HS-5 (cell line): ENCODE measurements around the gene MLLT3.

Experiments
- DNase-seq: peaks from one replicate; pipeline ENCODE4 v3.0.0-alpha.2; 2012; ENCODE audit warnings: low read depth

MLLT3 gene

DNA sequence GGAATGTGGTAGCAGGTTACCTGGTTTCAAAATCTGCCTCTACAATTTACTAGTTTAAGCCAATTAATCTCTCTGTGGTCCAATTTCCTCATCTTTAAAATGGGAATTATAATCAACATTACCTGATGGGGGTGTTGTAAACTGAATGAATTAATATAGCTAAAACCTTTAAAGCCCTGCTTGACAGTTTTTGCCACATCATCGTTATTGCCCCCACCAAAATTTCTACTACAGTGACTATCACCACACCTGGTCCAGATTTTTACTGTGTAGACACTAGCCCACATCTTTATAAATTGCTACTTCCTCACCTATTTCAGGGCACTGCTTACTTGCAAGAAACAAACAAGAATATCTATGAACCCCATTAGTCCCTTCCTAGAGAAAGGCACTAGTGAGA is 65.0 kb downstream of the MLLT3 start:
- DNase-seq: no peak

- no peak for DNase-seq
Observed at GRCh38 chr9:20553558-20554149, 68.6 kb downstream of the MLLT3 start.

GRCh38 chr9:20552874-20553557 is 69.3 kb downstream of the MLLT3 start:
- no peak for DNase-seq

DNA sequence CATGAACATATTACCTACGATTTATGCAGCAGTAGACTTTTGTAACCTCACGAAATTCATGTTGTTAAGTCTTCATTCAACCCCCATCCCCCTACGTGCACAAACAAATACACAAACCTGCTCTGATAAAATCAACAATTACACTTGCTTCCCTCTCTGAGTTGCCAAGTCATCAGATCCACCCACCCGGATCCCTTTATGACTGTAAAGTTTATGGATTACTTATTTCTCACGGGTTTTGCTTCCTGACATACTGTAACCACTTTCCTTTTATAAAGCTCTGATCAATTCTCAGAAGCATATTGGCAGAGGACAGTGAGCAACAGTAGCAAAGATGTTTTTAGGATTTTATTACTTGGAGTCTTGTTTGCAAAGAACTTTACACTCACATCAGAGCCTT is 70.5 kb downstream of the MLLT3 start:
- no peak for DNase-seq

- no peak for DNase-seq
Observed at GRCh38 chr9:20551236-20551635, 71.1 kb downstream of the MLLT3 start.

- no peak for DNase-seq
Observed at GRCh38 chr9:20550326-20550725, 72.0 kb downstream of the MLLT3 start.

GRCh38 chr9:20549053-20549452 is 73.2 kb downstream of the MLLT3 start:
- DNase-seq: no peak

DNA sequence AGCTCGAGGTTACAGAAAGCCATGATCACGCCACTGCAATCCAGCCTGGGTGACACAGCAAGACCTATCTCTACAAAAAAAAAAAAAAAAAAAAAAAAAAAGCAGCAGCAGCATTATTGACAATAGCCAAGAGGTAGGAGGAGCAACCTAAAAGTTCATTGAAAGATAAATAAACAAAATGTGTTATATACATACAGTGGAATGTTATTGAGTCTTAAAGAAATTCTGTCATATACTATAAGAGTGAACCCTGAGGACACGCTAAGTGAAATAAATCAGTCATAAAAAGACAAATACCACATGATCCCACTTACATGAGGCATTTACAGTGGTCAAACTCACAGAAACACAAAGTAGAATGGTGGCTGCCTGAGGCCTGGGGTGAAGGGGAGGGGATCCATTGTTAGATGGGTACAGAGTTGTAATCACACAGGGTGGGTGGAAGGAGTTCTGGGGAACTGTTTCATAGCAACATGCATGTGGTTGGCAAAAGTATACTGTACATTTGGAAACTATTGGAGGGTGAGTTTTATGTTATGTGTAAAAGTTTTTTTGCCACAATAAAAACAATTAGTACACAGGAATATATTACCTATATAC is 77.2 kb downstream of the MLLT3 start:
- DNase-seq: no peak

GRCh38 chr9:20540169-20540863 is 82.0 kb downstream of the MLLT3 start:
- DNase-seq: no peak

GRCh38 chr9:20538956-20539355 is 83.3 kb downstream of the MLLT3 start:
- no peak for DNase-seq

DNA sequence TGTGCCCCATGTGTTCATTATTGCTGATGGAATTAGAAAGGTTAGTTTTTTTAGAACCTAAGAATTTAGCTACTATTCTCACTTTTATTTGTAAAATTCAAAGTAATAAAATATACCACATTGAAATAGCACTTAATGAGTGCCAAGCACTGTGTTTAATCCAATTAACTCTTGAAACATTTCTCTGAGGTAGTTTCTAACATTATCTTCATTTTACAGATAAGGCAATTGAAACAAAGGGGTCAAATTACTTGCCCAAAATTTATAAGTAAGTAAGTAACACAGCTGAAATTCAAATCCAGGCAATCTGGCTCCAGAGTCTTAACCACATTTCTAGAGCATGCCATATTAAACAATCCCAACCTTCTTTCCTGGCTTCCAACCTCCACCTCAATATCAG is 84.2 kb downstream of the MLLT3 start:
- DNase-seq: no peak

DNA sequence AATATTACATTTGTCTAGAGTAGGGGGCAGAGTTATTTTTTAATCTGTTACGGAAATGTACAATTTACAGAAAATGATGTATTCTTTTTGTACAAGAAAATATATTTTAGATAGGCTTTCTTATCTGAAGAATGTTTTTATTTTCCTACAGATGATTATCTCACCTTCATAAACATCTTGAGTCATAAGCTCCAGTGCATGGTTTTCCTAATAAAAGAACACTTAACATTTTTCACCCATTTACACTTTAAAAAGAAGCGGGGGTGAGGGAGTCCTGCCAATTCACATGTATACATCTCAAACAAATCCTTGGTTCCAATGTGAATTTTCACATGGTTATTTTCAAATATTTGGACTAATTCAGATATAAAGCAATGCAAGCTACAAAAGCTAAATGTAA is 85.0 kb downstream of the MLLT3 start:
- no peak for DNase-seq

- DNase-seq: no peak
Observed at GRCh38 chr9:20532584-20532983, 89.7 kb downstream of the MLLT3 start.

DNA sequence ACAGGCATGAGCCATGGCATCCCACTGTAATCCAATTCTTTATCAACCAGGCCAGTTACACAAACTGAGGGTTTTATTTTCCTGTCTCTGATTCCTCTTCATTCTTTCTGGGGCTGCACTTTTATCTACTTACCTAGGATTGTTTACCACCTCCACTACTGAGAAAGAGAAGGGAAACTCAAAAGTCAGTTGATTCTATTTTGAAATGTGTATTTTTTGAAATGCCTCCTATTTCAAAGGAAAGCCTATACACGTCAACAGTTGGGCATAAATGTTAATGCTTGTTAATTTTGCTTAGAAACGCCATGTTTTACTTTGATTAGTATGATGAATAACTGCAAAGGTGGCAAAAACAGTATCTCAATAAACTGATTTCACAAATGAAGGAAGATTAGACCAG is 92.5 kb downstream of the MLLT3 start:
- no peak for DNase-seq

GRCh38 chr9:20528253-20528652 is 94.0 kb downstream of the MLLT3 start:
- no peak for DNase-seq

GRCh38 chr9:20526500-20527319 is 95.6 kb downstream of the MLLT3 start:
- no peak for DNase-seq

DNA sequence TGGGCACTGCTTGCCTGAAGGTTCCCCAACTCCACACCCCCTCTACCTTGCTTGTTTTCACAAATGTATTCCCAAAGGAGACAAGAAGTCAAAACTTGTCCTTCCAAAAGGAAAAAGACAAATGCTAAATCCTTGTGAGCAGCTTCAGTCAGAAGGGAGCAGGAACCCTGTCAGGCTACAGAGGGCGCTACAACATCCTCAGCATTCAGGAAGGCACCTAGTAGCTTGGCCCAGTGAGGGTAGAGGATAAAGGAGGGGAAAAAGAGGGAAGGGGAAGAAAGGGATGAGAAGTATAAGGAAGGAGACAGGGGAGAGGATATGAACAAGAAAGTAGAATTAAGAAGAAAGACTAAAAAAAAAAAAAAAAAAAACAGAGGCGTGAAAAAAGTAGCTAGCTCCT is 97.5 kb downstream of the MLLT3 start:
- DNase-seq: no peak

GRCh38 chr9:20518737-20519136 is 103.6 kb downstream of the MLLT3 start:
- DNase-seq: no peak

DNA sequence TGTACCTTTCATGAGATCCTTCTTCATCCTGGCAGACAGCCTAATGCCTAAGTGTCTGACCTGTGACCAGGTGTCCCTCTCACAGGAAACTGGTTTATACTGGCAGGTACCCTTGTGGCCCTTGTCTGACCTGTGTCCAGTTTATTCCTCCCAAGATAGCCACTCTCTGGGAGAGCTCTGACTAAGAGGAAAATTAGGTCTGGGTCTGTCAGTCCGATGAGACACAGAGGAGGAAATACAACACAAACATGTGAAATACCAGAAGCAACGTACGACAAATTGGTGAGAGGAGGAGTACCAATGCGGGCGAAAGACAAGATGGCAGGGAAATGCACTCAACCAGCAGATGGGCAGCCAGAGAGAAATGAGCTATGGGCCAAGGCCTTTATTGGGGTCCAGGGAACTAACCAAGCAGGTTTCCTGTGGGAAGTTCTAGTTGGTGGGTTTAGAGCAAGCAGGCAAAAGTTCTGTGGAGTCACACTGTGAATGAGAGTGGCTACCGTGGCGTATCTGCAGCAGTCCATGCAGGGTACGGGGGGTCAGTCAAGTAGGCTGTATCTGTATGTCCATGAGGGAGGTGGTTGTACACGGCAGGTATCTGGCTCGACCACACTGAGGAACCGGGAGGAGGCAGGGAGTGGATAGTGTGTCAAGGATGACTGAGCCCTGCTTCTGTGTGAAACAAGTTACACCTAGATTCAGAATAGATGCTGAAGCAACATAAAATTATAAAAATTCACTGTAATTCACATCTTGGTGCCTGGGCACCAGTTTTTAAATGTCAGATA is 109.0 kb downstream of the MLLT3 start:
- no peak for DNase-seq

DNA sequence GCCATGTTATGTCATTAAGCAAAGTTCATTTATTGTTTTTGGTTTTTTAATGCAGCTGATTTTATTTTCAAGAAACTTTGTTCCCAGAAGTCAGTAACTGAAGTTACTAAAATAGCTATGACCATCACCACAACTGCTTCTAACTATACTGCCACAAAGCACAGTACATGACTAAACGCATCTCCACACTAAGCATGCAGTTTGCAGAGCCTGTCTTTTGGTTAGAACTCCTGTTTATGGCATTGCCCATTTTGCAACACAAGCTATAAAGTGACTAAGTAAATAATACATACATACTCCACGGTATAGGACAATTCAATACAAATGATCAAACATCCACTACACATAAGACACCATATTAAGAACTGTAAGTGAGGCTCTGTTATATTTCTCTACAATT is 109.7 kb downstream of the MLLT3 start:
- no peak for DNase-seq

DNA sequence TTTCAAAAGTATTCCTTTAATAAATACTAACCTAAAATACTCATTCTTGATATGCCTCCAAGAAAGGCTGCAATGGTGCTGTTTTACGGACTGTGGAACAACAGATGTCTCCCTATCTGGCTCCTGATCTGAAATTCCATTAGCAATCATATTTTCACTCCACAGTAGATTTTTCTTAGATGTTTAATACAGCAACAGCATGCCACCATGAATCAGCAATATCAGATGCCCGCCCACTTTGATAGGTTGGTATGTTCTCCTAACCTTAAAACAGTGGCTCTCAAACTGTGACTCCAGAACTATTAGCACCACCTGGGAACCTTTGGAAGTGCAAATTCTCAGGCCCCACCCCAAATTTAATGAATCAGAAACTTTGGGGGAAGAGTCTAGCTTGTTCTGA is 110.2 kb downstream of the MLLT3 start:
- DNase-seq: peak; percentile 5
